ENCODE results near the gene CNTN5.

CNTN5 gene

GRCh38 chr11:99531468-99531867 lies 510.7 kb downstream of the CNTN5 start:
- DNase-seq, result no peak

- DNase-seq, result no peak
Observed at GRCh38 chr11:99534812-99535211, 514.1 kb downstream of the CNTN5 start.

- DNase-seq, result no peak
Observed at GRCh38 chr11:99535406-99535805, 514.7 kb downstream of the CNTN5 start.

GRCh38 chr11:99535819-99536218 lies 515.1 kb downstream of the CNTN5 start:
- DNase-seq, result no peak

- DNase-seq, result no peak
Observed at GRCh38 chr11:99537681-99538080, 516.9 kb downstream of the CNTN5 start.

- no peak for DNase-seq
Observed at GRCh38 chr11:99545616-99546015, 524.9 kb downstream of the CNTN5 start.

- DNase-seq, result no peak
Observed at GRCh38 chr11:99548264-99548663, 527.5 kb downstream of the CNTN5 start.

GRCh38 chr11:99554232-99554903 lies 533.6 kb downstream of the CNTN5 start:
- no peak for DNase-seq

- DNase-seq, result no peak
Observed at GRCh38 chr11:99555486-99555885, 534.7 kb downstream of the CNTN5 start.

- DNase-seq, result no peak
Observed at GRCh38 chr11:99565333-99565732, 544.6 kb downstream of the CNTN5 start.

GRCh38 chr11:99567334-99567956 lies 546.7 kb downstream of the CNTN5 start:
- DNase-seq, result no peak

- no peak for DNase-seq
Observed at GRCh38 chr11:99568808-99569207, 548.1 kb downstream of the CNTN5 start.

- DNase-seq, result no peak
Observed at GRCh38 chr11:99571094-99571493, 550.3 kb downstream of the CNTN5 start.

- DNase-seq, result no peak
Observed at GRCh38 chr11:99584830-99585229, 564.1 kb downstream of the CNTN5 start.

GRCh38 chr11:99585606-99586005 lies 564.9 kb downstream of the CNTN5 start:
- no peak for DNase-seq

GRCh38 chr11:99589771-99590170 lies 569.0 kb downstream of the CNTN5 start:
- no peak for DNase-seq

GRCh38 chr11:99592266-99592665 lies 571.5 kb downstream of the CNTN5 start:
- DNase-seq, result no peak

GRCh38 chr11:99593197-99593596 lies 572.4 kb downstream of the CNTN5 start:
- DNase-seq, result no peak

GRCh38 chr11:99601179-99601578 lies 580.4 kb downstream of the CNTN5 start:
- DNase-seq, result no peak

- peak; percentile 17 to 79 for DNase-seq
Observed at GRCh38 chr11:99614352-99614751, 593.6 kb downstream of the CNTN5 start.

GRCh38 chr11:99630629-99631028 lies 609.9 kb downstream of the CNTN5 start:
- DNase-seq, result no peak

- no peak for DNase-seq
Observed at GRCh38 chr11:99631618-99632017, 610.9 kb downstream of the CNTN5 start.

GRCh38 chr11:99632969-99633368 lies 612.2 kb downstream of the CNTN5 start:
- no peak for DNase-seq

GRCh38 chr11:99634581-99634980 lies 613.8 kb downstream of the CNTN5 start:
- DNase-seq, result no peak

GRCh38 chr11:99638073-99638553 lies 617.4 kb downstream of the CNTN5 start:
- no peak for DNase-seq

Measured in NCI-H524 (cell line).